GM12878 (cell line): ENCODE measurements around the gene AOPEP. TPM values are rescaled to one million over a fixed set of nuclear protein-coding genes. Genes with fewer than 3 reads are reported as not detected.

Experiments
- ATAC-seq: fragments of 200-7000 bp; cut with Tn5 transposase; 3 replicates; pipeline ENCODE4 v1.9.1; 2020; ENCODE audit warnings: mild to moderate bottlenecking, moderate library complexity
- BruUV-seq: library from RNA; stranded (reverse); fragments of 400-500 nt; replicated peaks from 2 replicates; lab custom pipeline; 2021; lab: Mats Ljungman, UMichigan
- CTCF ChIA-PET: fragments of 300-600 bp; sonication (Branson Sonifier 250); formaldehyde crosslinking; extraction: SDS; loops from one replicate; lab custom pipeline; 2021; ENCODE audit warnings: inconsistent platforms; lab: Yijun Ruan, JAX
- POLR2A ChIA-PET: fragments of 350-600 bp; formaldehyde crosslinking; extraction: SDS; loops from one replicate; lab custom pipeline; 2021; ENCODE audit warnings: inconsistent platforms; lab: Charles Lee
- RAD21 ChIA-PET: fragments of 300-600 bp; sonication (Branson Sonifier 250); formaldehyde crosslinking; loops from one replicate; lab custom pipeline; 2023; ENCODE audit warnings: antibody characterized with exemption; ENCODE audit not compliant: unreplicated experiment; lab: Charles Lee
- SMC1A ChIA-PET: fragments of 300-600 bp; sonication (Branson Sonifier 250); formaldehyde crosslinking; loops from one replicate; lab custom pipeline; 2023; ENCODE audit not compliant: unreplicated experiment, uncharacterized antibody; lab: Charles Lee
- DNase-seq: peaks from one replicate; pipeline ENCODE4 v3.0.0-alpha.2; 2011; ENCODE audit warnings: low read depth, low spot score
- FAIRE-seq: peaks from 3 replicates; lab custom pipeline; 2011; peaks lifted over from hg19 to GRCh38; lab: Jason Lieb, UNC
- H2AFZ ChIP-seq: 2 replicates; pipeline ENCODE4 v1.6.0; 2011; ENCODE audit warnings: low read depth, low read length, control low read depth; ENCODE audit not compliant: control insufficient read depth
- H3K27ac ChIP-seq: 2 replicates; pipeline ENCODE4 v1.5.1; 2011; ENCODE audit warnings: control low read depth; ENCODE audit not compliant: control insufficient read depth, insufficient read depth
- H3K27me3 ChIP-seq, 2 experiments: replicated peaks in 1 of 2; 2 replicates each; pipeline versions ENCODE4 v1.6.0 to v1.6.1; 2011; ENCODE audit warnings: low read length in 1 of 2; ENCODE audit not compliant: control insufficient read depth in 2 of 2, insufficient read depth in 2 of 2
- H3K36me3 ChIP-seq, 2 experiments: 2 replicates each; pipeline ENCODE4 v1.5.1; 2011; ENCODE audit warnings: low read length in 1 of 2; ENCODE audit not compliant: control insufficient read depth in 2 of 2, insufficient read depth in 2 of 2
- H3K4me1 ChIP-seq: 2 replicates; pipeline ENCODE4 v1.6.1; 2011; ENCODE audit warnings: mild to moderate bottlenecking, low read length, moderate library complexity, mixed read lengths; ENCODE audit not compliant: control insufficient read depth, insufficient read depth
- H3K4me2 ChIP-seq: 2 replicates; pipeline ENCODE4 v1.6.0; 2011; ENCODE audit warnings: control low read depth; ENCODE audit not compliant: control insufficient read depth, insufficient read depth
- H3K4me3 ChIP-seq: fragments of 200-600 bp; sonication (generic); 2 replicates; pipeline ENCODE4 v1.5.1; 2016
- H3K79me2 ChIP-seq: 2 replicates; pipeline ENCODE4 v1.6.0; 2011; ENCODE audit warnings: low read length; ENCODE audit not compliant: control insufficient read depth, insufficient read depth
- H3K9ac ChIP-seq: 2 replicates; pipeline ENCODE4 v1.8.0; 2011; ENCODE audit warnings: low read length, control low read depth, mixed read lengths; ENCODE audit not compliant: control insufficient read depth, insufficient read depth
- H3K9me3 ChIP-seq: replicated peaks from 3 replicates; pipeline ENCODE4 v1.5.1; 2011; ENCODE audit warnings: mild to moderate bottlenecking, low read length; ENCODE audit not compliant: control insufficient read depth, insufficient read depth
- H4K20me1 ChIP-seq: 2 replicates; pipeline ENCODE4 v1.6.0; 2011; ENCODE audit not compliant: control insufficient read depth, insufficient read depth
- BACH1 ChIP-seq: fragments of 450-650 bp; IDR thresholded peaks from 2 replicates; pipeline ENCODE4 v1.6.1; 2017; ENCODE audit warnings: mild to moderate bottlenecking, borderline replicate concordance
- CHD4 ChIP-seq: fragments of 200-600 bp; sonication (generic); IDR thresholded peaks from 2 replicates; pipeline ENCODE4 v1.6.1; 2016; ENCODE audit warnings: mild to moderate bottlenecking
- ETV6 ChIP-seq, 2 experiments: fragments of 450-650 bp in 1 of 2; IDR thresholded peaks in 1 of 2; conservative IDR thresholded peaks in 1 of 2; 2 replicates each; pipeline ENCODE4 v1.6.1; 2014; ENCODE audit warnings: antibody characterized with exemption in 1 of 2, borderline replicate concordance in 1 of 2, low read depth in 1 of 2, mild to moderate bottlenecking in 1 of 2, moderate library complexity in 1 of 2
- PML ChIP-seq: IDR thresholded peaks from 2 replicates; pipeline ENCODE4 v1.6.1; 2012; ENCODE audit warnings: low read length, inconsistent platforms
- POLR2AphosphoS2 ChIP-seq: IDR thresholded peaks from 2 replicates; pipeline ENCODE4 v1.6.1; 2011; ENCODE audit warnings: low read depth, mild to moderate bottlenecking, low read length, improper control_type of control experiment, moderate library complexity
- RB1 ChIP-seq: fragments of 450-650 bp; formaldehyde crosslinking; IDR thresholded peaks from 2 replicates; pipeline ENCODE4 v1.6.1; 2017; ENCODE audit warnings: mild to moderate bottlenecking, borderline replicate concordance
- RELB ChIP-seq: fragments of 450-650 bp; IDR thresholded peaks from 2 replicates; pipeline ENCODE4 v1.6.1; 2017; ENCODE audit warnings: low read depth, mild to moderate bottlenecking, moderate library complexity
- TAF1 ChIP-seq: IDR thresholded peaks from 2 replicates; pipeline ENCODE4 v1.6.1; 2011; ENCODE audit warnings: mild to moderate bottlenecking, low read depth, low read length, borderline replicate concordance
- YBX1 ChIP-seq: fragments of 450-650 bp; IDR thresholded peaks from 2 replicates; pipeline ENCODE4 v1.6.1; 2016; ENCODE audit warnings: antibody characterized with exemption
- ZBTB40 ChIP-seq: fragments of 450-650 bp; IDR thresholded peaks from 2 replicates; pipeline ENCODE4 v1.6.1; 2016; ENCODE audit warnings: mild to moderate bottlenecking, moderate library complexity, borderline replicate concordance
- WGBS: methylation state at CpG from one replicate; pipeline ENCODE4 v1.1.6; 2016; ENCODE audit warnings: low lambda C conversion rate; ENCODE audit not compliant: insufficient replicate concordance, insufficient coverage; ENCODE audit errors: missing lambda C conversion rate; 5-methylcytosine and 5-hydroxymethylcytosine counted together
- in situ Hi-C: fragments of 300-500 bp; cut with MboI; formaldehyde crosslinking; loops from 9 replicates; pipeline ENCODE4 v1.14.3; 2018; ENCODE audit warnings: mixed read lengths
- intact Hi-C: fragments of 100-400 bp; cut with micrococcal nuclease; formaldehyde crosslinking; loops from one replicate; pipeline ENCODE4 v1.14.2; 2022; ENCODE audit not compliant: unreplicated experiment
- polyA plus RNA-seq, 11 experiments: library from polyadenylated mRNA; depleted of rRNA in 4 of 11; unstranded in 6 of 11; stranded (reverse) in 5 of 11; fragments of >200 nt; fragmentation: Nextera tagmentation in 4 of 11; fragmentation: Illumina TruSeq in 1 of 11; extraction: Ambion mirVana in 4 of 11; extraction: Trizol in 1 of 11; gene quantifications; 1 replicate in 1 of 11; 2 replicates in 10 of 11; pipeline versions ENCODE4 v1.2.1 to v1.2.3, GENCODE V29; 2011 to 2016; ENCODE audit warnings: inconsistent platforms in 2 of 11, missing spikeins in 2 of 11, low read depth in 1 of 11
- total RNA-seq, 4 experiments: library from RNA; depleted of rRNA in 3 of 4; stranded (reverse); fragments of >200 nt in 3 of 4; fragmentation: Illumina TruSeq in 1 of 4; extraction: Trizol in 1 of 4; gene quantifications; 2 replicates each; pipeline versions ENCODE4 v1.2.1 to v1.2.3, GENCODE V29; 2013 to 2021

Gene AOPEP
- total and polyA plus RNA-seq, 10 of the 15 experiments (the other 5 are each of a cell fraction or from before 2014, with no cell fraction given) = 2.3 to 16.9 (median 10.1) TPM

GRCh38 chr9:95037789-95038521, 311.5 kb downstream of the AOPEP start:
- Histone ChIP-seq H3K4me3 (no peak overlapping the region), H3K9me3 (no peaks in the 10 kb centered on the region)
- no peak for TF ChIP-seq ZBTB40
- no peak for TF ChIP-seq PML
- no peak for TF ChIP-seq TAF1
- no peak for TF ChIP-seq BACH1
- no peak for TF ChIP-seq RELB
- TF ChIP-seq ETV6 (conservative IDR thresholded peaks at IDR 0.05 in 1 of 2, IDR thresholded peaks at IDR 0.05 in 1 of 2; ENCODE audit: borderline replicate concordance in 1 of 2, low read depth in 1 of 2) = no peak
- no peak for TF ChIP-seq RB1
- no peak for TF ChIP-seq YBX1
- TF ChIP-seq POLR2AphosphoS2 = no peak
- TF ChIP-seq CHD4 = no peak
- TF ChIP-seq, all 136 proteins: peak for 0
- ATAC-seq (no peak), FAIRE-seq (peak; percentile 7), DNase-seq (no peak)
- H4K20me1 ChIP-seq = no peaks in the 10 kb centered on the region
- no peak overlapping the region for H3K9ac ChIP-seq
- SMC1A ChIA-PET = interaction anchor here (1.8 kb wide), 1 partner anchor 11 kb away, joined by 4 read pairs; no protein-coding TSS in a partner anchor
- H2AFZ ChIP-seq = no peak overlapping the region
- CTCF ChIA-PET = interaction anchor here (1.4 kb wide), 1 partner anchor 142 kb away, joined by 3 read pairs; no protein-coding TSS in a partner anchor
- peaks cover 0 to under 1% of the 10 kb centered on the region in 2 experiments; a peak in 2 of 4 replicates for H3K36me3 ChIP-seq
- no peaks in the 10 kb centered on the region for H3K79me2 ChIP-seq
- H3K27ac ChIP-seq = no peak overlapping the region
- POLR2A ChIA-PET = no interaction called here
- no TSS peak for BruUV-seq
- H3K4me2 ChIP-seq = no peak overlapping the region
- 91% methylated on average over 7 of the region's 7 CpGs for WGBS
- RAD21 ChIA-PET = no interaction called here
- no peaks in the 10 kb centered on the region for H3K27me3 ChIP-seq
- H3K4me1 ChIP-seq = no peaks in the 10 kb centered on the region
- intact Hi-C loops (no loop called here), in situ Hi-C loops (no loop called here)
